Peyer's patch (tissue), 4 donors: ENCODE data around the gene APC2.

Source experiments
- CTCF ChIP-seq, 6 experiments: fragments of 450-650 bp in 4 of 6; fragments of 200-600 bp in 2 of 6; sonication (generic) in 1 of 6; IDR thresholded peaks; one replicate each; pipeline ENCODE4 v1.5.1; 2017 to 2019; ENCODE audit warnings: antibody characterized with exemption in 6 of 6, mild to moderate bottlenecking in 3 of 6, moderate library complexity in 1 of 6
- POLR2A ChIP-seq, 2 donors: fragments of 450-650 bp; IDR thresholded peaks; one replicate each; pipeline ENCODE4 v1.5.1; 2017; ENCODE audit warnings: antibody characterized with exemption in 2 of 2, mild to moderate bottlenecking in 2 of 2, moderate library complexity in 2 of 2

GRCh38 chr19:1470055-1470304 lies 20.1 kb downstream of the APC2 start:
- TF ChIP-seq CTCF (IDR thresholded peaks at IDR 0.05) (no peak), POLR2A (IDR thresholded peaks at IDR 0.05) (no peak)
